VCaP (cell line): ENCODE measurements around the gene UPK2.
"Not testable (repeated sequence)": the region's sequence is repeated elsewhere in the genome, so short reads cannot be mapped to it uniquely, and the experiment has no call there.

ENCODE experiments used
- H3K27ac ChIP-seq: fragments of 450-650 bp; 2 replicates; pipeline ENCODE4 v1.5.1; 2017
- TF ChIP-seq, protein P1 (sequence below): fragments of 450-650 bp; conservative IDR thresholded peaks from 2 replicates; pipeline ENCODE4 v1.5.1; 2017; ENCODE audit warnings: mild to moderate bottlenecking, moderate library complexity

UPK2 gene

DNA sequence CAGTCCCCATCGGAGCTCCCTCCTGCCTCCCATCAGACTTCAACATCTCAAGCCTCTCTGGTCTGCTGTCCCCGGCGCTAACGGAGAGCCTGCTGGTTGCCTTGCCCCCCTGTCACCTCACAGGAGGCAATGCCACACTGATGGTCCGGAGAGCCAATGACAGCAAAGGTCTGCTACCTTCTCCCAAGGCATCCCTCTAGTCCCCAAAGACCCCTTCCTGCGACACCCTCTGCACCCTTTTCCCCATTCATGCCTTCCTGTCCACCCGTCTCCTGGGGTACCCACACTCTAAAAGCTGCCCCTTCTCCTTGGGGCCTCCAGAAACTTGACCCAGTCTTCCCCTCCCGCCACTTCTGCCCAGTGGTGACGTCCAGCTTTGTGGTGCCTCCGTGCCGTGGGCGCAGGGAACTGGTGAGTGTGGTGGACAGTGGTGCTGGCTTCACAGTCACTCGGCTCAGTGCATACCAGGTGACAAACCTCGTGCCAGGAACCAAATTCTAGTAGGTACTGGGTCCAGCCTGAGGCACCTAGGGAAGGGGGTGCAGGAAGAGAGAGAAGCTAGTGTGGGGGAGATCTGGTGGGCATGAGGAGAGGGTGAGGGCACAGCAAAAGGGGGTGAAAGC, 860 bp downstream of the UPK2 start:
- TF ChIP-seq, protein P1, sequence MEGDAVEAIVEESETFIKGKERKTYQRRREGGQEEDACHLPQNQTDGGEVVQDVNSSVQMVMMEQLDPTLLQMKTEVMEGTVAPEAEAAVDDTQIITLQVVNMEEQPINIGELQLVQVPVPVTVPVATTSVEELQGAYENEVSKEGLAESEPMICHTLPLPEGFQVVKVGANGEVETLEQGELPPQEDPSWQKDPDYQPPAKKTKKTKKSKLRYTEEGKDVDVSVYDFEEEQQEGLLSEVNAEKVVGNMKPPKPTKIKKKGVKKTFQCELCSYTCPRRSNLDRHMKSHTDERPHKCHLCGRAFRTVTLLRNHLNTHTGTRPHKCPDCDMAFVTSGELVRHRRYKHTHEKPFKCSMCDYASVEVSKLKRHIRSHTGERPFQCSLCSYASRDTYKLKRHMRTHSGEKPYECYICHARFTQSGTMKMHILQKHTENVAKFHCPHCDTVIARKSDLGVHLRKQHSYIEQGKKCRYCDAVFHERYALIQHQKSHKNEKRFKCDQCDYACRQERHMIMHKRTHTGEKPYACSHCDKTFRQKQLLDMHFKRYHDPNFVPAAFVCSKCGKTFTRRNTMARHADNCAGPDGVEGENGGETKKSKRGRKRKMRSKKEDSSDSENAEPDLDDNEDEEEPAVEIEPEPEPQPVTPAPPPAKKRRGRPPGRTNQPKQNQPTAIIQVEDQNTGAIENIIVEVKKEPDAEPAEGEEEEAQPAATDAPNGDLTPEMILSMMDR = no peak; the same call in none of the 2 replicates
- H3K27ac ChIP-seq = no peak overlapping the region

DNA sequence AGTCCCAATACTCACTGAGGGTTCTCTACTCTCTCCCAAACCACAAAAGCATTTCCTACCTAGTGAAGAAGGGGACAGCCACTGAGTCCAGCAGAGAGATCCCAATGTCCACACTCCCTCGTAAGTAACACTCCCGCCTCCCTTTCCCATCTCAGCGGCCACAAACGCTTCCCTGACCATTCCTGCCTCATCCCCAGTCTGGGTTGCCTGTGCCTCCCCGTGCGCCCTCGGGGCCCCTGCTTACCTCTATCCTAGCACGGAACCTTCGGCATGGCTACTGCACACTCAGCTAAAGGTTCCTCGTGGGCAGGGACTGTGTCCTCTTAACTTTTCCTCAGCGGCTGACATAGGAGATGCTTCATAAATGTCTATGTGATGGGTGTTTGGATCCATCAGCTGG, 1.5 kb downstream of the UPK2 start:
- no peak overlapping the region for H3K27ac ChIP-seq
- TF ChIP-seq, protein P1 = no peak

DNA sequence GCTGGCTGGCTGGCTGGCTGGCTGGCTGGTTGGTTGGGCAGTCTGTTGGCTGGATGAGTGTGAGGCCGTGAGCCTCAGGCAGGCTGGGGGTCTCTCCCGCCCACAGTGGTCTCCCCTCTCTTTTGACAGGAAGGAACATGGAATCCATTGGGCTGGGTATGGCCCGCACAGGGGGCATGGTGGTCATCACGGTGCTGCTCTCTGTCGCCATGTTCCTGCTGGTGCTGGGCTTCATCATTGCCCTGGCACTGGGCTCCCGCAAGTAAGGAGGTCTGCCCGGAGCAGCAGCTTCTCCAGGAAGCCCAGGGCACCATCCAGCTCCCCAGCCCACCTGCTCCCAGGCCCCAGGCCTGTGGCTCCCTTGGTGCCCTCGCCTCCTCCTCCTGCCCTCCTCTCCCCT, 1.9 kb downstream of the UPK2 start:
- no peak overlapping the region for H3K27ac ChIP-seq
- TF ChIP-seq, protein P1 = no peak

DNA sequence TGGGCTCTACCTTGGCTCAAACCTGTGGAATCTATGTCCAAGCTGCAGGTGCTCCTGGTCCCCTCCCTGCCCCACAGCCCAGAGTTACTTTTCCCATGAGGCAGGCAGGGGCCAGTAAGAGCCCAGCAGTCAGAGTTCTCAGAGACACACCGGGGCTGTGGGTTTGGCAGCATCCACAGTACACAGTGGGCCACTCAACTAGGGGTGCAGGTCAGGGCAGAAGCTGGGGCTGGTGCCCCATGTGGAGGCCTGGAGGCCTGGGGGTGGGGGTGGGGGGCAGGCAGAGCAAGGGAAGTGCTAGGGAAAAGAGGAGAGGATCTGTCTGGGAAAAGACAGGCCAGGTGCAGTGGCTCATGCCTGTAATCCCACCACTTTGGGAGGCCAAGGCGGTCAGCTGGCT, 2.5 kb downstream of the UPK2 start:
- no peak overlapping the region for H3K27ac ChIP-seq
- TF ChIP-seq, protein P1 = no peak

DNA sequence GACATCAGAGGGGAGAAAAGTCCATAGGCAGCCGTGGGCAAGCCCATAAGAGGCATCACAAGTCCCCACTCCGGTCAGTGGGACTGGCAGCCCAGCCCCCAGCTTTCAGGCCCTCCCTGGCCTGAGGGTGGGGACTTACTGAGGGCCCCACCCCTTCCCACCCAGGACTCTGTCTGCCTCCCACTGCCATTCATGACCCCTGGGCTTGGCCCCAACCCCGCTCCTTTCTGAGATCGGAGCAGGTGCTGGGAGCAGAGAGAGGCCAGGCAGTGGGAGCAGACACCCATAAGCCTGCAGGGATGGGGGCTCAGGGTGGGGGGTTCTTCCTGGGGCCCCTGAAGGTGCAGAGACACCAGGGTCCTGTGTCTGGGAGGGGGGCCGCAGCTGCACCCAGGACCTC, 5.1 kb downstream of the UPK2 start:
- TF ChIP-seq, protein P1 = no peak
- no peak overlapping the region for H3K27ac ChIP-seq

DNA sequence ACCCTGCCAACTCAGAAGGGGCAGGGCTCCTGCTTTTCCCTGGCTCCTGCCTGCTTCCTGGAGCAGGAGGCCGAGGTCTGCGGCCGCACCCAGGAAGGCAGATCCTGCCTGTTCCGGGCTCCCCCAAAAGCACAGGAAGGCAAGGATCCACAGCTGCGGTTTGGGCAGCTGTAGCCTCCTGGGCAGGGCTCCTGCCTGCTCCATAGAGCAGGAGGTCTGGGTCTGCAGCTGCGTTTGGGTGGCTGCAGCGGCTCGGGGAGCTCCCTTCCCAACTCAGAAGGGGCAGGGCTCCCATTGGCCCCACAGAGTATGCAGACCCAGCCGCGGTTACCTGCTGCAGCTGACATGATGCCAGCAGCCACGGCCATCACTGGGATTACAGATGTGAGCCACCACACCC, 5.5 kb downstream of the UPK2 start:
- no peak overlapping the region for H3K27ac ChIP-seq
- TF ChIP-seq, protein P1 = no peak

DNA sequence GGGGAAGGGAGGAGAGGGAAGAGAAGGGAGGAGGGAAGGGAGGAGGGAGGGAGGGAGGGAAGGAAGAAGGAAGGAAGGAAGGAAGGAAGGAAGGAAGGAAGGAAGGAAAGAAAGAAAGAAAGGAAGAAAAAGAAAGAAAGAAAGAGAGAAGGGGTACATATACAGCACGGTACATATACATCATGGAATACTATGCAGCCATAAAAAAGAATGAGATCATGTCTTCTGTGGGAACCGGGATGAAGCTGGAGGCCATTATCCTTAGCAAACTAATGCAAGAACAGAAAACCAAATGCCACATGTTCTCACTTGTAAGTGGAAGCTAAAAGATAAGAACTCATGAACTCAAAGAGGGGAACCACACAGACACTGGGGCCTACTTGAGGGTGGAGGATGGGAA, 13.4 kb downstream of the UPK2 start:
- H3K27ac ChIP-seq = not testable (repeated sequence)

DNA sequence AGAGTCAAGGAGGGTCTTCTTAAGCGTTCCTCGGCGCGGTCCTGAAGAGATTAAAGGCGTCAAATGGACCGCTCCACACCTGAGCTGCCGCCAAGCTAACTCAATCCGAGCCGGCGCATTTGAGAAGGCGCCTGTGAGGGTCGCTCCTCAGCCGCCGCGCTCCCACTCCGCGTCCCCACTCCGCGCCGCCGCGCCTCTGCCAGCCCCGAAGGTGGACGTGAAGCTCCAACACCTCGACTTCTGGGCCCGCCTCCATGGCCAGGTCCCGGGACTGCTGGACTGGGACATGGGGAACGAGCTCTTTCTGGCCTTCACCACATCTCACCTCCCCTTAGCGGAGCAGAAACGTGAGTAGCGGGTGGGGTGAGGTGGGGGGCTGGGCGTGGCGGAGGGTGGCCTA, 15.5 kb downstream of the UPK2 start, which contains the start of gene FOXR1:
TSS of gene FOXR1 (plus strand) at position 116 of the 400 bp plus-strand sequence. CDS start at position 287, 171 bp downstream.
- TF ChIP-seq, protein P1 = no peak
- no peak within 1 kb of the TSS for H3K27ac ChIP-seq
